GM18519 (cell line): ENCODE data around the gene FRMD7.

Experiments
- ATAC-seq: cut with Tn5 transposase; IDR thresholded peaks from one replicate; pipeline ENCODE4 v1.9.1; 2021; ENCODE audit warnings: mild to moderate bottlenecking, moderate library complexity; ENCODE audit not compliant: unreplicated experiment, low FRiP score

FRMD7 gene

GRCh38 chrX:132043977-132044376 lies 83.8 kb downstream of the FRMD7 start:
- ATAC-seq, result no peak

GRCh38 chrX:132041015-132041414 lies 86.8 kb downstream of the FRMD7 start:
- no peak for ATAC-seq

GRCh38 chrX:132040066-132040465 lies 87.8 kb downstream of the FRMD7 start:
- ATAC-seq, result no peak

- ATAC-seq, result no peak
Observed at GRCh38 chrX:132037479-132037993, 90.3 kb downstream of the FRMD7 start.

GRCh38 chrX:132034648-132035047 lies 93.2 kb downstream of the FRMD7 start:
- ATAC-seq, result no peak

- ATAC-seq, result no peak
Observed at GRCh38 chrX:132033166-132033565, 94.7 kb downstream of the FRMD7 start.

GRCh38 chrX:132031867-132032266 lies 96.0 kb downstream of the FRMD7 start:
- no peak for ATAC-seq

GRCh38 chrX:132030264-132030663 lies 97.6 kb downstream of the FRMD7 start:
- no peak for ATAC-seq
